HG03558 (cell line): ENCODE measurements around the gene ANO7.

Experiments used
- ATAC-seq: cut with Tn5 transposase; IDR thresholded peaks from one replicate; pipeline ENCODE4 v1.9.1; 2021; ENCODE audit warnings: moderate number of reproducible peaks; ENCODE audit not compliant: unreplicated experiment; ENCODE audit errors: extremely low read depth

The ANO7 gene

GRCh38 chr2:241267249-241268067, 79.0 kb downstream of the ANO7 start:
- no peak for ATAC-seq

GRCh38 chr2:241268306-241268705, 79.8 kb downstream of the ANO7 start:
- no peak for ATAC-seq

GRCh38 chr2:241268716-241269445, 80.4 kb downstream of the ANO7 start:
- no peak for ATAC-seq

GRCh38 chr2:241269707-241270520, 81.4 kb downstream of the ANO7 start:
- ATAC-seq: no peak

- ATAC-seq: no peak
Observed at GRCh38 chr2:241270531-241270930, 82.1 kb downstream of the ANO7 start.

- ATAC-seq: no peak
Observed at GRCh38 chr2:241271706-241272302, 83.3 kb downstream of the ANO7 start.

GRCh38 chr2:241272303-241273209, 84.1 kb downstream of the ANO7 start:
- ATAC-seq: no peak

GRCh38 chr2:241273210-241274020, 84.9 kb downstream of the ANO7 start:
- ATAC-seq: no peak

GRCh38 chr2:241274127-241274526, 85.7 kb downstream of the ANO7 start:
- no peak for ATAC-seq
